ENCODE measurements around the gene TUBB.
A peak's percentile ranks its signal among the peaks of the same experiment; 100 is the strongest.

The TUBB gene

DNA sequence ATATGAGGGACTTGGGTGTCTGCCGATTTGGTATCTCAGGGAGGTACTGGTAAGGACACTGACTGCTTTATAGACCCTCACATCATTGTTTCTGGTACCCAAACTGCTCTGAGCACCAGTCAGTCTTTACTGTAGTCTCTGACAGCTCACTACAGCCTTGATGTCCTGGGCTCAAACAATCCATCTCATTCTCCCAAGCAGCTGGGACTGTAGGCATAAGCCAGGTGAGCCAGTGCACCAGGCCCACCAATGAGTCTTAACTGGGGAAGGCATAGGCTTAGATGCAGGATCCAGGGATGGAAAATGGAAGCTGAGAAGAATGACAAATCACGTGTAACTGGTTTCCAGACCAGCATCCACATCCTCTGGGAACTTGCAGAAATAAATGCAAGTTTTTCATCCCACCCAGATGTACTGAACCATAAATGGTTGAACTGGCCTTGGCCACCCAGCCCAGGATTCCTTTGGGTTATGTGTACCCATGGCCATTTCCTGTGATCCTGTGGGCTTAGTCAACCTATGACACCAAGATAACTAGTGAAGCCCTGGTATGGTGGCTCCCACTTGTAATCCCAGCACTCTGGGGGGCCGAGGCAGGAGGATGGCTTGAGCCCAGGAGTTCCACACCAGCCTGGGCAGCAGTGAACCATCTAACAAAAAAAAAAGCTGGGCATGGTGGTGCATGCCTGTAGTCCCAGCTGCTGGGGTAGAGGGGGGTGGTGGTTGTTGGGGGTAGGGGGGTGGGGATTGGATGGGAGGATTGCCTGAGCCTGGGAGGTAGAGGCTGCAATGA, 5.8 kb downstream of the TUBB start:
- Mint-ChIP-seq H3K27ac (peak overlapping the region in 2 of 3 experiments; percentile 26 to 56), H3K9me3 (no peaks in the 10 kb centered on the region), H3K4me1 (peaks cover 36% of the 10 kb centered on the region), H3K4me3 (peak overlapping the region in 1 of 3 experiments; percentile 53), H3K36me3 (ENCODE audit: low read depth) (peaks cover 71% of the 10 kb centered on the region), H3K27me3 (ENCODE audit: low read depth) (no peaks in the 10 kb centered on the region)
- TF ChIP-seq, protein P1, sequence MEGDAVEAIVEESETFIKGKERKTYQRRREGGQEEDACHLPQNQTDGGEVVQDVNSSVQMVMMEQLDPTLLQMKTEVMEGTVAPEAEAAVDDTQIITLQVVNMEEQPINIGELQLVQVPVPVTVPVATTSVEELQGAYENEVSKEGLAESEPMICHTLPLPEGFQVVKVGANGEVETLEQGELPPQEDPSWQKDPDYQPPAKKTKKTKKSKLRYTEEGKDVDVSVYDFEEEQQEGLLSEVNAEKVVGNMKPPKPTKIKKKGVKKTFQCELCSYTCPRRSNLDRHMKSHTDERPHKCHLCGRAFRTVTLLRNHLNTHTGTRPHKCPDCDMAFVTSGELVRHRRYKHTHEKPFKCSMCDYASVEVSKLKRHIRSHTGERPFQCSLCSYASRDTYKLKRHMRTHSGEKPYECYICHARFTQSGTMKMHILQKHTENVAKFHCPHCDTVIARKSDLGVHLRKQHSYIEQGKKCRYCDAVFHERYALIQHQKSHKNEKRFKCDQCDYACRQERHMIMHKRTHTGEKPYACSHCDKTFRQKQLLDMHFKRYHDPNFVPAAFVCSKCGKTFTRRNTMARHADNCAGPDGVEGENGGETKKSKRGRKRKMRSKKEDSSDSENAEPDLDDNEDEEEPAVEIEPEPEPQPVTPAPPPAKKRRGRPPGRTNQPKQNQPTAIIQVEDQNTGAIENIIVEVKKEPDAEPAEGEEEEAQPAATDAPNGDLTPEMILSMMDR (IDR thresholded peaks at IDR 0.05; ENCODE audit: unreplicated experiment in 3 of 3) = no peak

DNA sequence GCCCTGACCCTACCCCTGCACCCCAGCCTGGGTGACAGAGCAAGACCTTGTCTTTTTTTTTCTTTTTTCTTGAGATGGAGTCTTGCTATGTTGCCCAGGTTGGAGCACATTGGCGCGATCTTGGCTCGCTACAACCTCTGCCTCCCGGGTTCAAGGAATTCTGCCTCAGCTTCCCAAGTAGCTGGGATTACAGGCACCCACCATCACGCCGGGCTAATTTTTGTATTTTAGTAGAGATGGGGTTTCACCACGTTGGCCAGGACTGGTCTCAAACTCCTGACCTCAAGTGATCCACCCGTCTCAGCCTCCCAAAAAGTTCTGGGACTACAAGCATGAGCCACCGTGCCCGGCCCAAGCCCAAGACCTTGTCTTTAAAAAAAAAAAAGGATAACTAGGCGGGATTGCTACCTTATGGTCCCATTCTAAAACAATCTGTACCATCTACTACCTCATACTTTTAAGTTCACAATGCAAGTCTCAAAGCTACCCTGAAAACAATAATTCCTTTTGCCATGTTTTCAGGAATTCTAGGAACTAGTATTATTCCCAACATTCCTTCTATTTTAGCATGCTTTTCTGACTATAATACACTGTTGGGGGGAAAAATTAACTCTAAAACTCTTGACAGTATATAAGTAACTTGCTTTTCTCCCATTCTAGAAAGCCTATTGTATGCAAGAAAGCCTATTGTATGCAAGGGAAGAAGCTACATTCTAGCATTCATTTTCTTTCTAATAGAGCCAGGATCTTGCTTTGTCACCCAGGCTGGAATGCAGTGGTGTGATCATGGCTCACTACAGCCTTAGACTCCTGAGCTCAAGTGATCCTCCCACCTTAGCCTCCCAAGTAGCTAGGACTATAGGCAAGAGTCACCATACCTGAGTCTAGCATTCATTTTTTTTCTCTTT, 6.6 kb downstream of the TUBB start:
- Mint-ChIP-seq H3K4me3 (peak overlapping the region in 2 of 3 experiments; percentile 60 to 71), H3K27me3 (ENCODE audit: low read depth) (no peaks in the 10 kb centered on the region), H3K9me3 (no peaks in the 10 kb centered on the region), H3K4me1 (peaks cover 36% of the 10 kb centered on the region), H3K27ac (peak overlapping the region; percentile 69 to 72 (median 71)), H3K36me3 (ENCODE audit: low read depth) (peaks cover 66% of the 10 kb centered on the region)
- TF ChIP-seq, protein P1 (IDR thresholded peaks at IDR 0.05; ENCODE audit: unreplicated experiment in 3 of 3) = no peak

DNA sequence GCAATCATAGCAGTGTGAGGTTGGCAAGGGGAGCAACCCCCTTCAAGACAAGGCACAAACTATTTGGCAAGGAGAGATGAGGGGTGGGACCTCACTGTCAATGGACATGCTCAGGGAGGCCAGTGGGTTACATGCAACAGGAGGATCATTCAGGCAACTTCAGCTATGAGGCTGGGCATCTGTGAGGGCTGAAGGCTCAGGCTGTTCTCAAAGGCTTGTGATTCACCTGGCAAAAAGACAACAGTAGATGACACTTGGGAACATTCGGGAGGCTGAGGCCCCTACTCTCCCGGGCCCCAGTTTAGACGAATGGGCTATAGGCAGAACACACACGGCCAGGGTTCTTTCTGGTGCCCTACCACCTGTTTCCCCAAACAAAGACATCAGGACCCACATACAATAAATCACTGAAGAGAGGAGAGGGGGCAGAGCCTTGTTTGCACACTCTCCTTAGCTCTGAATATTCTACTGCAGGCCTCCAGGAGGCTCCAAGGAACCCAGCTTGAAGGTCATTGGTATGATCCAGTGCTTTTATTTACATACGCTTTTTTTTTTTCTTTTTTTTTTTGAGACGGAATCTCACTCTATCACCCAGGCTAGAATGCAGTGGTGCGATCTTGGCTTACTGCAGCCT, 7.9 kb downstream of the TUBB start:
- Mint-ChIP-seq H3K4me1 (peaks cover 28% of the 10 kb centered on the region), H3K9me3 (no peaks in the 10 kb centered on the region), H3K4me3 (no peak overlapping the region), H3K27ac (peak overlapping the region; percentile 40 to 72 (median 44)), H3K36me3 (ENCODE audit: low read depth) (peaks cover 64% of the 10 kb centered on the region), H3K27me3 (ENCODE audit: low read depth) (no peaks in the 10 kb centered on the region)
- TF ChIP-seq, protein P1 (IDR thresholded peaks at IDR 0.05; ENCODE audit: unreplicated experiment in 3 of 3) = peak in 2 of 3 experiments; percentile 8 to 27

DNA sequence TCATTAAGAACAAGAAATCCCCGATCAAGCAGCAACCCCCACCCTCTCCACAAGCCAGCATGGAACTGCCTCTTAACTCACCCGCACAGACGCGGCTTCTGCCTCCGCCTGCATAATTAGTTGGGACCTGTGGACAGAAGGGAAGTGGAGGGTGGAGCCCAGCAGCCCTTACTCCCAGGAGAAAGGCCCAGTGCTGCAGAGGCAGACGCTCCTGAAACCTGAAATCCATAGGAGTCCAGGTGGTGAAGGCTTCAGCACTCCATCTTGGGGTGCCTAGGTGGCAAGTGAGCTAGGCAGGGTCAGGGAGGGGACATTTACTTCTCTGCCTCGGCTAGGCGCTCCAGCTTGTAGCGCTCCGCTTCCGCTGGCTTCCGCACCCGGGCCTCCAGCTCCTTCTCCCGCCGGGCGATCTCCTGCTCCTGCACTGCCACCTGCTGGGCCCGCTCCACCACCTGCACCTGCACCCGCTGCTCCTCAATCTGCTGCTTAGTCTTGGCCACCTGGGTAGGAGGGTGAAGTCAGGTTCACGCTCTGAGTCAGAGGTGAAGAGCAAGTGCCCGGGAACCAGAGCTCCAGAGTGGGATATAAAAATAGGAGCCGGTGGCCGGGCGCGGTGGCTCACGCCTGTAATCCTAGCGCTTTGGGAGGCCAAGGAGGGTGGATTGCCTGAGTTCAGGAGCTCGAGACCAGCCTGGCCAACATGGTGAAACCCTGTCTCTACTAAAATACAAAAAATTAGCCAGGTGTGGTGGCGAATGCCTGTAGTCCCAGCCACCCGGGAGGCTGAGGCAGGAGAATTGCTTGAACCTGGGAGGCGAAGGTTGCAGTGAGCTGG, 10.7 kb downstream of the TUBB start:
- Mint-ChIP-seq H3K27ac (no peak overlapping the region), H3K27me3 (ENCODE audit: low read depth) (no peaks in the 10 kb centered on the region), H3K36me3 (ENCODE audit: low read depth) (peaks cover 51% of the 10 kb centered on the region), H3K9me3 (no peaks in the 10 kb centered on the region), H3K4me3 (no peak overlapping the region), H3K4me1 (peaks cover 5% of the 10 kb centered on the region)
- TF ChIP-seq, protein P1 (IDR thresholded peaks at IDR 0.05; ENCODE audit: unreplicated experiment in 3 of 3) = peak; percentile 50 to 70 (median 58)

DNA sequence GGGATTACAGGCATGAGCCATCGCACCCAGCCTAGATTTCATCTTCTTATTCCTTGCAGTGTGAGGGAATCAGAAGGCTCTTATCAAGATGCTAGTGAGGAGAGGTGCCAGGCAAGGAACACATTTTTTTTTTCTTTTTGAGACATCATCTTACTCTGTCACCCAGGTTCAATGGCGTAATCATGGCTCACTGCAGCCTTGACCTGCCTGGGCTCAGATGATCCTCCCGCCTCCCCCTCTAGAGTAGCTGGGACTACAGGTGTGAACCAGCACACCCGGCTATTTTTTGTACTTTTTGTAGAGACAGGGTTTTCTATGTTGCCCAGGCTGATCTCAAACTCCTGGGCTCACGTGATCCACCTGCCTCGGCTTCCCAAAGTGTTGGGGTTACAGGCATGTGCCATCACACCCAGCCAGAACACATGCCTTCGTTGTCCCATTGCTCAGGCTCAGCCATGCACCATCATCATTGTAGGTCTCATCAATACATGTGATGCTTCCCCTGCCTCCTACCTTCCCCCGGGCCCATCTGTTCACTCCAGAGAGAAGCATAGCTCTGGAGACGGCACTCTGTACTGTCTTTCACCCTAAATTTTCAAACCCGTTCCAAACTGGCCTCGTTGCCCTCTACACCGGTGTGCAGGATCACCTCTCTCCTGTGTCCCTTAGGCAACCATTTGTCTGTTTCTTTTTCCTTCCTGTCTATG, 12.2 kb downstream of the TUBB start:
- H3K9me3 Mint-ChIP-seq = no peaks in the 10 kb centered on the region
- no peak overlapping the region for H3K4me3 Mint-ChIP-seq
- no peak overlapping the region for H3K27ac Mint-ChIP-seq
- TF ChIP-seq, protein P1 (IDR thresholded peaks at IDR 0.05; ENCODE audit: unreplicated experiment in 3 of 3) = no peak
- H3K4me1 Mint-ChIP-seq = no peaks in the 10 kb centered on the region
- H3K36me3 Mint-ChIP-seq (ENCODE audit: low read depth) = peaks cover 60% of the 10 kb centered on the region
- no peaks in the 10 kb centered on the region for H3K27me3 Mint-ChIP-seq (ENCODE audit: low read depth)
